GM21526 (cell line): ENCODE data around the gene CCDC51.

ENCODE experiments used
- ATAC-seq: cut with Tn5 transposase; IDR thresholded peaks from one replicate; pipeline ENCODE4 v1.9.1; 2021; ENCODE audit warnings: moderate library complexity; ENCODE audit not compliant: unreplicated experiment, low FRiP score

The CCDC51 gene

GRCh38 chr3:48422681-48423080 lies 17.2 kb downstream of the CCDC51 start:
- no peak for ATAC-seq

GRCh38 chr3:48422272-48422671 lies 17.6 kb downstream of the CCDC51 start:
- ATAC-seq = no peak

- ATAC-seq = no peak
Measured at GRCh38 chr3:48420561-48420960, 19.4 kb downstream of the CCDC51 start.

- ATAC-seq = no peak
Measured at GRCh38 chr3:48419597-48419996, 20.3 kb downstream of the CCDC51 start.

GRCh38 chr3:48419149-48419548 lies 20.8 kb downstream of the CCDC51 start:
- no peak for ATAC-seq

- no peak for ATAC-seq
Measured at GRCh38 chr3:48418651-48419050, 21.3 kb downstream of the CCDC51 start.

GRCh38 chr3:48418140-48418539 lies 21.8 kb downstream of the CCDC51 start:
- no peak for ATAC-seq

- no peak for ATAC-seq
Measured at GRCh38 chr3:48417529-48418108, 22.3 kb downstream of the CCDC51 start.

GRCh38 chr3:48416546-48416945 lies 23.4 kb downstream of the CCDC51 start:
- ATAC-seq = no peak

GRCh38 chr3:48416091-48416505 lies 23.8 kb downstream of the CCDC51 start:
- ATAC-seq = no peak

GRCh38 chr3:48415251-48415953 lies 24.5 kb downstream of the CCDC51 start:
- no peak for ATAC-seq

GRCh38 chr3:48414376-48415250 lies 25.3 kb downstream of the CCDC51 start:
- no peak for ATAC-seq

GRCh38 chr3:48413611-48414010 lies 26.3 kb downstream of the CCDC51 start:
- no peak for ATAC-seq

GRCh38 chr3:48413086-48413485 lies 26.8 kb downstream of the CCDC51 start:
- no peak for ATAC-seq

GRCh38 chr3:48412375-48413001 lies 27.4 kb downstream of the CCDC51 start:
- no peak for ATAC-seq

- ATAC-seq = no peak
Measured at GRCh38 chr3:48411606-48412374, 28.1 kb downstream of the CCDC51 start.

GRCh38 chr3:48411041-48411588 lies 28.8 kb downstream of the CCDC51 start:
- ATAC-seq = no peak

- no peak for ATAC-seq
Measured at GRCh38 chr3:48410205-48411040, 29.5 kb downstream of the CCDC51 start.
